HG02981 (cell line): ENCODE measurements around the gene WFS1.

Experiments
- ATAC-seq: cut with Tn5 transposase; IDR thresholded peaks from one replicate; pipeline ENCODE4 v1.9.1; 2021; ENCODE audit warnings: mild to moderate bottlenecking, moderate library complexity; ENCODE audit not compliant: unreplicated experiment

Gene WFS1

GRCh38 chr4:6279582-6280289, 10.1 kb downstream of the WFS1 start:
- ATAC-seq = no peak

GRCh38 chr4:6280365-6280996, 10.8 kb downstream of the WFS1 start:
- ATAC-seq = no peak

- ATAC-seq = no peak
Observed at GRCh38 chr4:6281436-6282313, 12.0 kb downstream of the WFS1 start.

- no peak for ATAC-seq
Observed at GRCh38 chr4:6282314-6282771, 12.7 kb downstream of the WFS1 start.

- no peak for ATAC-seq
Observed at GRCh38 chr4:6283282-6283681, 13.6 kb downstream of the WFS1 start.

- no peak for ATAC-seq
Observed at GRCh38 chr4:6287017-6287788, 17.6 kb downstream of the WFS1 start.

GRCh38 chr4:6288342-6288741, 18.7 kb downstream of the WFS1 start:
- ATAC-seq = no peak

- ATAC-seq = no peak
Observed at GRCh38 chr4:6288871-6289270, 19.2 kb downstream of the WFS1 start.

- ATAC-seq = no peak
Observed at GRCh38 chr4:6290256-6290655, 20.6 kb downstream of the WFS1 start.

- ATAC-seq = no peak
Observed at GRCh38 chr4:6290769-6291547, 21.3 kb downstream of the WFS1 start.

GRCh38 chr4:6291784-6292297, 22.2 kb downstream of the WFS1 start:
- no peak for ATAC-seq

GRCh38 chr4:6292376-6293096, 22.9 kb downstream of the WFS1 start:
- no peak for ATAC-seq

GRCh38 chr4:6293097-6293445, 23.4 kb downstream of the WFS1 start:
- no peak for ATAC-seq

GRCh38 chr4:6293661-6294060, 24.0 kb downstream of the WFS1 start:
- ATAC-seq = no peak

- no peak for ATAC-seq
Observed at GRCh38 chr4:6294705-6295421, 25.2 kb downstream of the WFS1 start.

GRCh38 chr4:6295495-6295894, 25.8 kb downstream of the WFS1 start:
- no peak for ATAC-seq

- no peak for ATAC-seq
Observed at GRCh38 chr4:6296026-6296425, 26.4 kb downstream of the WFS1 start.

- no peak for ATAC-seq
Observed at GRCh38 chr4:6297266-6297815, 27.7 kb downstream of the WFS1 start.
